Measurements from ENCODE around the gene SWAP70.
A peak's percentile ranks its signal among the peaks of the same experiment; 100 is the strongest.

Gene SWAP70

GRCh38 chr11:9651899-9652748 is 11.8 kb upstream of the SWAP70 start:
- DNase-seq = no peak

DNA sequence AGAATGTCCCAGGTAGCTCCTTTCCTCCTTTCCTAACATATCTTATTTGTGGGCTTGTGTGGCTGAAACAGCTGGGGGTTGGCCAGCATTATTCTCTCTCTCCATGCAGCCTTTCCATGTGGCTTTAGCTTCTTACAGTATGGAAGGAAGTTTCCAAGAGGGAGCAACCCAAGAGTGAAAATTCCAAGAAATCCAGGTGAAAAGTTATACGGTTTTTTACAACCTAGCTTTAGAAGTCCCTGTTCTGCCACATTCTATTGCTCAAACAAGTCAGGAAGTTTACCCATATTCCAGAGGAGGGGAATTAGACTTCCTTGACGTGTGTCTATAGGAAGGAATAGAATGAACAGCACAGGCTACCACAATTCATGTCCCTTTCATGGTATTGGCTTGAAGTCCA is 10.0 kb upstream of the SWAP70 start:
- no peak for DNase-seq

GRCh38 chr11:9656864-9657263 is 7.0 kb upstream of the SWAP70 start:
- no peak for DNase-seq

DNA sequence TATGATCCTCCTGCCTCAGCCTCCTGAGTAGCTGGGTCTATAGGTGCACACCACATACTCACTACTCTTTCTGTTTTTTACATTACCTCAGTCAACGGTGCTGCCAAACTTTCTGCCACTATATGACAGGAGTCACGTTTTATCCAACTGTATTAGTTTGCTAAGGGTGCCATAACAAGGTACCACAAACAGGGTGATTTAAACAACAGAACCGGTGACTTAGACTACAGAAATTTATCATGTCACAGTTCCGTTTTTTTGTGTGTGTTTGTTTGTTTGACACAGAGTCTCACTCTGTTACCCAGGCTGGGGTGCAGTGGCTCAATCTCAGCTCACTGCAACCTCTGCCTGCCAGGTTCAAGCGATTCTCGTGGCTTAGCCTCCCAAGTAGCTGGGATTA is 6.3 kb upstream of the SWAP70 start:
- DNase-seq = no peak

- peak; percentile 7 for DNase-seq
Observed at GRCh38 chr11:9660886-9661285, 3.0 kb upstream of the SWAP70 start.

DNA sequence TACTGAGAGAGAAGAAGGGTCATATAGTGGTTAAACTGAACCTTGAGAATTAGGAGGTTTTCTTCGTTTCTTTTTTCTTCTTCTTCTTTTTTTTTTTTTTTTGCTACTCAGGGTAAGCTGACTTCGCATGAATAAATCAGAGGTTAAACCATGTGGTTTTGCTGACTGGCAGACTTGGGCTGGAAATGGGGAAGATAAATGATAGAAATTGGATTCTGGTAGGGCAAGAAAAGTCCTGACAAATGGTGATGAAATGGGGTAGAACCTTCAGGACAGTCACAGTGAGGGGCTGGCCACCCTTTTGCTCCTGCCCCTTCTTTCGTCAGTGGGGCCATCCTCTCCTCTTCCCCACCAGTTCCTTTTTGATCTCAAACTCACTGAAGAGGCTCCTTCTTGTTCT is 1.6 kb upstream of the SWAP70 start:
- DNase-seq = peak; percentile 36

- peak; percentile 31 for DNase-seq
Observed at GRCh38 chr11:9664276-9665171, 647 bp downstream of the SWAP70 start.

DNA sequence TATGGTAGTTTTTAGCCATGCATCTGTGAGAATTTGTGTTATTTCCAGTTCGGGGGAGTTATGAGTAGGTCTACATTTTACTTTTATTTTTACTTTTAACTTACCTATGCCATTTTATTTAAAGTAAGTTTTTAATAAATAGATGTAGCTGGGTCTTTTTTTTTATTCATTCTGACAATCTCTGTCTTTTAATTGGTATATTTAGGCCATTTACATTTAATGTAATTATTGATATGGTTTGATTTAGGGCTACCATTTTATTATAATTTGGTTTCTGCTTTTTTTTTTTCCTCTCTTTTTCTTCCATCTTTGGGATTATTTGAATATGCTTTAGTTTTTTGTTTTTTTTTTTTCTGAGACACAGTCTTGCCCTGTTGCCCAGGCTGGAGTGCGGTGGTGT is 1.9 kb downstream of the SWAP70 start:
- DNase-seq = no peak

DNA sequence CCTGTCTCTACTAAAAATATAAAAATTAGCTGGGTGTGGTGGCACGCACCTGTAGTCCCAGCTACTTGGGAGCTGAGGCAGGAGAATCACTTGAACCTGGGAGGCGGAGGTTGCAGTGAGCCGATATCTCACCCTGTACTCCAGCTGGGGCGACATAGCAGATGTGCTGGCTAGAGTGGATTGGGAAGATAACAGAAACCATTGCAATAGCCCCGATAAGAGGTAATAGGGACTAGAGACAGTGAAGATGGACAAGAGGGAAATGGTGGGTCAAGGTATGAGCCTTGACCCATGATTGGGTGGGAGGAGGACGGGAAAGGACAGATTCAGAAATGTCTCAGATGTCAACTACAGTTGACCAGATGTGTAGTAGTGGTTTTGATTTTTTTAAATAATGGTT is 6.1 kb downstream of the SWAP70 start:
- no peak for DNase-seq

- no peak for DNase-seq
Observed at GRCh38 chr11:9672288-9672916, 8.5 kb downstream of the SWAP70 start.

- DNase-seq = no peak
Observed at GRCh38 chr11:9672918-9673317, 9.0 kb downstream of the SWAP70 start.

GRCh38 chr11:9675691-9676090 is 11.8 kb downstream of the SWAP70 start:
- DNase-seq = no peak

GRCh38 chr11:9677951-9678350 is 14.1 kb downstream of the SWAP70 start:
- no peak for DNase-seq

- DNase-seq = no peak
Observed at GRCh38 chr11:9678576-9678975, 14.7 kb downstream of the SWAP70 start.

- DNase-seq = no peak
Observed at GRCh38 chr11:9680028-9680427, 16.2 kb downstream of the SWAP70 start.

GRCh38 chr11:9681583-9682372 is 17.9 kb downstream of the SWAP70 start:
- DNase-seq = no peak

DNA sequence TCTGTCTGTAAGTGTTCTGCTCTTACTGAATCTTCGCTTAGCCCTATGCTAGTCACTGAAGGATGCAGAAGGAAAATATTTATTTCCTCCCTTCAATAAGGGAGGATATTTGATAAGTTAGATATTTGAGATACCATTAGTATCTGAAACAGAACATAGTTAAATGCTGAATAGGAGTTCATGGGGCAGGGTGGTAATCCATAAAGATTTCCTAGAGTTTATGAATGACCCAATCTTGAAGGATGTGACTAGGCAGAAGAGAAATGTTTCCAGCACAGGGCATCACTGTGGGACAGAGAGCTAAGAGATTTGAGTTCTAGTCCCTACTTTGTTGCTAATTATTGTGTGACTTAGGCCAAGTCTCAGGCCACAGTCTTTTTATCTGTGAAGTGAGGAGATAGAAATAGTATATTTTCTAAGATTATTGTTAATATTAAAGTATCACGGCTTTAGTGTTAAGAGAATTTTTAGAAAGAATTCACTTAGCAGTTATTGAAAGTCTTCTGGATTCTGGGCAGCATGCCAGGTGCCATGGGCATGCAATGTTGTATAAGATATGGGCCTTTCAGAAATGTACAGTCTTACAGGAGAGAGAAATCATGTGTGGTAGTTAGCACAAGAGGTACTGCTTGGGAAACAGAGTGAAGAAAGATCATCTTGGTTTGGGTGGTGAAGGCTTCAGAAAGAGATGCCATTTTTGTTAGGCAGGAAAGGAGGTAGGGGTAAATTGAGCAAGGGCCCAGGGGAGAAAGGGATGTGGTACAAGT is 24.0 kb downstream of the SWAP70 start:
- peak; percentile 43 for DNase-seq

- peak; percentile 90 for DNase-seq
Observed at GRCh38 chr11:9688716-9689511, 25.0 kb downstream of the SWAP70 start.

GRCh38 chr11:9689721-9690120 is 25.8 kb downstream of the SWAP70 start:
- DNase-seq = peak; percentile 20

- DNase-seq = peak; percentile 37
Observed at GRCh38 chr11:9691865-9692264, 28.0 kb downstream of the SWAP70 start.

- DNase-seq = no peak
Observed at GRCh38 chr11:9692691-9693090, 28.8 kb downstream of the SWAP70 start.
